Measurements from ENCODE around the gene WFDC1.

WFDC1 gene

DNA sequence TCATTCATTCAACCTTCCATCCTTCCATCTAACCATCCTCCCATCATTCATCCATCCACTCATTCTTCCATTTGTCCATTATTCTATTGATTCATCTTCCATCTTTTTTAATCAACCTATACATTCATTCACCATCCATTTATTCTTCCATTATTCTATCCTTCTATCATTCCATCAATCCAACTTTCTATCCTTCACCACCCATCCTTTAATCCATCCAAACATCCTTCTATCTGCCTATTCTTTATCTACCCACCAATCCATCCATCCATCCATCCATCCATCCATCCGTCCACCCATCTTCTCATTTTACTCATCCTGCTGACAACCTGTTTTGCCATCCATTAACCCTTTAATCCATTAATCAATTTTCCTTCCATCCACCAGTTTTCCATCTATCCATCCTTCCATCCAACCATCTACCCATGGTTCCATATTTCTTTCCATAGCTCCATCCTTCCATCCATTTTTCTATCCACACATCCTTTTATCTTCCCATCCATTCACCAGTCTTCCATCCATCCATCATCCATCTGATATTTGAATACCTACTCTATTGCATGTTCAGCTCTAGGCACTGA, 21.8 kb upstream of the WFDC1 start:
- TF ChIP-seq, protein P1, sequence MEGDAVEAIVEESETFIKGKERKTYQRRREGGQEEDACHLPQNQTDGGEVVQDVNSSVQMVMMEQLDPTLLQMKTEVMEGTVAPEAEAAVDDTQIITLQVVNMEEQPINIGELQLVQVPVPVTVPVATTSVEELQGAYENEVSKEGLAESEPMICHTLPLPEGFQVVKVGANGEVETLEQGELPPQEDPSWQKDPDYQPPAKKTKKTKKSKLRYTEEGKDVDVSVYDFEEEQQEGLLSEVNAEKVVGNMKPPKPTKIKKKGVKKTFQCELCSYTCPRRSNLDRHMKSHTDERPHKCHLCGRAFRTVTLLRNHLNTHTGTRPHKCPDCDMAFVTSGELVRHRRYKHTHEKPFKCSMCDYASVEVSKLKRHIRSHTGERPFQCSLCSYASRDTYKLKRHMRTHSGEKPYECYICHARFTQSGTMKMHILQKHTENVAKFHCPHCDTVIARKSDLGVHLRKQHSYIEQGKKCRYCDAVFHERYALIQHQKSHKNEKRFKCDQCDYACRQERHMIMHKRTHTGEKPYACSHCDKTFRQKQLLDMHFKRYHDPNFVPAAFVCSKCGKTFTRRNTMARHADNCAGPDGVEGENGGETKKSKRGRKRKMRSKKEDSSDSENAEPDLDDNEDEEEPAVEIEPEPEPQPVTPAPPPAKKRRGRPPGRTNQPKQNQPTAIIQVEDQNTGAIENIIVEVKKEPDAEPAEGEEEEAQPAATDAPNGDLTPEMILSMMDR (IDR thresholded peaks at IDR 0.05), result no peak
- TF ChIP-seq ZFX (IDR thresholded peaks at IDR 0.05; ENCODE audit: borderline replicate concordance), result no peak
- H3K27ac ChIP-seq, result no peak overlapping the region

DNA sequence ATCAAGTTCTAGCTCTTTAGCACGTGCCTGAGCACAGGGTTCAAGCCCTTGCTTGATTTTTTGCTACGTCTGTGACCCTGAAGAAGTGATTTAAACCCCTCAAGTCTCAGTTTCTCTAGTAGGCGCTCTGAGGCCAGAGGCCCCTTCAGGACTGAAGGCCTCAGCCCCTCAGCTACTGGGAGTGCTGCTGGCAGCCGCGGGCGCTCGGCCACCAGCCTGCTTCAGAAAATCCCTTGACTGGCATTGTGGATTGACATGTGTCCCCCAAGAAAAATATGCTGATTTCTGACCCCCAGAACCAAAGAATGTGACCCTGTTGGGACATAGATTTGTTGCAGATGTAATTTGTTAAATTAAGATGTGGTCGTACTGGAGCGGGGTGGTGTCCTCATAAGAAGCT, 20.2 kb upstream of the WFDC1 start:
- no peak for TF ChIP-seq ZFX (IDR thresholded peaks at IDR 0.05; ENCODE audit: borderline replicate concordance)
- TF ChIP-seq, protein P1 (IDR thresholded peaks at IDR 0.05), result no peak
- no peak overlapping the region for H3K27ac ChIP-seq

DNA sequence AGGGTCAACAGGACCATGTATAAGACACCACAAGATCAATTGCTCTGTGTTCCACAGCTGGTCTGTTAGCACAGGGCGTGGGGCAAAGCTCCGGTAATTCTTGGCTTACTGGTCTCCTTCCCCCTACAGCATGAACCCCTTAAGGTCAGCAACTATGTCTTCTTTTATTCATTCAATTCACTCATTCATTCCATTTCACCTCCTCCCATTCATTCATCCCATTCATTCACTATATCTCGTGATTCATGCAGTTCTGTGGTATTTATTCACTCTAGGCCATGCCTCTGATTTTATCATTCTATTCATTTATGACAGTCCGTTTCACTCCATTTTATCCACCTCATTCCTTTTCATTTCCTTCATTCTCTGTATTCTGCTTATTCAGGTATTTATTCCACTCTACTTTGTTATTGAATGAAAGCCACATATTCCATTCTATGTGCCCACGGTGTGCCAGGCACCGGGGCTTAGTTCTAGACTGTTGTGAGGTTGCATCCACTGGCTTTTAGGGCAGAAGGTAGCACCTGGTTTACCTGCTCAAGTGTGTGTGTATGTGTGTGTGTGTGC, 19.0 kb upstream of the WFDC1 start:
- TF ChIP-seq ZFX (IDR thresholded peaks at IDR 0.05; ENCODE audit: borderline replicate concordance), result no peak
- TF ChIP-seq, protein P1 (IDR thresholded peaks at IDR 0.05), result no peak
- no peak overlapping the region for H3K27ac ChIP-seq

DNA sequence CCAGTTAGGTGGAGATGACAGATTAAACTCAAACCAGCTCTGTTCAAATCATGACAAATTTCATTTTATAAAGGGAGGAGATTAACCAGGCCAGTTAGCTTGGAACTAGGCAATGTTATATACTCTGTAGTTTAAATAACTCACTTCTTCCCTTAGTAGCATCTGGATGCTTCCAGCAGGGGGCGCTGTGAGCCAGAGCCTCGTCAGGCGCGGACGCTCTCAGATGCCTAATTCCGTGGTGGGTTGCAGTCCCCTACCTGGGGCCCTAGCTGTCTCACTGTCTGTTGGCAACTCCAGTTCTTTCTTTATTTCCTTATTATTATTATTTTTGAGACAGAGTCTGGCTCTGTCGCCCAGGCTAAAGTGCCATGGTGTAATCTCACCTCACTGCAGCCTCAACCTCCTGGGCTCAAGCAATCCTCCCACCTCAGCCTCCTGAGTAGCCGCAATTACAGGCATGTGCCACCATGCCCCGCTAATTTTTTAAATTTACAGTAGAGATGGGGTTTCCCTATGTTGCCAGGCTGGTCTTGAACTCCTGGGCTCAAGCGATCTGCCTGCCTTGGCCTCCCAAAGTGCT, 17.3 kb upstream of the WFDC1 start:
- no peak overlapping the region for H3K27ac ChIP-seq
- TF ChIP-seq, protein P1 (IDR thresholded peaks at IDR 0.05), result peak; percentile 94
- TF ChIP-seq ZFX (IDR thresholded peaks at IDR 0.05; ENCODE audit: borderline replicate concordance), result no peak

DNA sequence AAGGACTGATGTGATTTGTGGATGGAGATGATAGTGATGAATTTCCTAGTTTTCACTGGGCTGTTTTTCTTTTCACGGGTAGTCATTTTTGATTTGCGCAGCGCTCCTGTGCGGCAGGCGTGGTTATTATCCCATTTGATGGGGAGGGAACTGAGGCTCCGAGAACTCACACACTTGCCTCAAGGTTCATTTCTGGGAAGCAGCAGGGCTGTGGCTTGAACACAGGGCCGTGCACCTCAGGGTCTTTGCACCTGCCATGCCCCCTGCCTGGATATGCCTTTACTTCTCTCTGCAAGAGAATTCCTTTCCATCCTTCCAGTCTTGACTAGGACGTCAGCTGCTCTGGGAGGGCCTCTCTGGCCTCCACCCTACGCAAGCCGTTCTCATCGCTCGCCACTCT, 16.3 kb upstream of the WFDC1 start:
- H3K27ac ChIP-seq, result no peak overlapping the region
- TF ChIP-seq, protein P1 (IDR thresholded peaks at IDR 0.05), result no peak
- no peak for TF ChIP-seq ZFX (IDR thresholded peaks at IDR 0.05; ENCODE audit: borderline replicate concordance)

DNA sequence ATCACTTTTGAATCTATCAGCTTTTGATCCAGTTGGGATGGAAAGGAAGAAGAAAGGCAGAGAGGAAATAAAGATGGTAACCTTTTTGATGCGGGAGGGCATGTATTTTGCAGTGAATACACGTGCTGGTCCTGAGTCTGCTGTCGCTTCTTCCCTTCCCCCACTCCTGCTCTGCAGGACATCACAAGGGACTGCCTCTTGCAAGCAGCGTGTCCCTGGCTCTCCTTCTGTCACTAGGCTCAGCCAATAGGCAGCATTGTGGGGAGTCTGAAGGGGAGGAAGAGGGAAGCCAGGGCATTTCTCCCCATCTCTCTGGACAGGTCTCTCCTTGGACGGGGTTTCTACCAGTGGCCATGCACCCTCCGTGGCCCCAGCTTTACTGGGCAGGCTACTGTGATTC, 15.7 kb upstream of the WFDC1 start:
- no peak overlapping the region for H3K27ac ChIP-seq
- TF ChIP-seq ZFX (IDR thresholded peaks at IDR 0.05; ENCODE audit: borderline replicate concordance), result no peak
- TF ChIP-seq, protein P1 (IDR thresholded peaks at IDR 0.05), result no peak

DNA sequence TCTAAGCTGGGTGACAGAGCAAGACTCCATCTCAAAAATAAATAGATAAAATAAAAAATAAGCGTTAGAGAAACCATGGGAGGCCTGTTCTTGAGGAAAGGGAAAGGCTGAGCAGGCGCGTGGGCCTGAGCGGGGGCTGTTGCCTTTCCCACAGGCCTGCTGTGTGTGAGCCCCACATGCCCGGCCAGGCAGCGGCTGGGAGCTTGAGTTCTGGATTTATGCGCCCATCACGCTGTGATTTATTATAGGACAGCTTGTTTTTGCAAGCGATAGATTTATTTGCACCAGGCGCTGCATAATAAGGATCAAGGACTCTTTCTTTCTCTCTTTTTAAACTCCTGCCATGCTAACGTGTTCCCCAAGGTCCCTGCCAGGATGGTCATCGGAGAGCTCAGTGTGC, 14.8 kb upstream of the WFDC1 start:
- H3K27ac ChIP-seq, result no peak overlapping the region
- TF ChIP-seq, protein P1 (IDR thresholded peaks at IDR 0.05), result no peak
- no peak for TF ChIP-seq ZFX (IDR thresholded peaks at IDR 0.05; ENCODE audit: borderline replicate concordance)
